SH-SY5Y (cell line): ENCODE measurements around the gene FLNB.

Experiments
- GATA2 ChIP-seq: IDR thresholded peaks from 2 replicates; pipeline ENCODE4 v1.6.1; 2011; ENCODE audit warnings: mild to moderate bottlenecking, low read depth, low read length
- GATA3 ChIP-seq: IDR thresholded peaks from 2 replicates; pipeline ENCODE4 v1.6.1; 2011; ENCODE audit warnings: low read depth, mild to moderate bottlenecking, low read length, moderate library complexity

Gene FLNB

GRCh38 chr3:57992452-57993213, 15.6 kb upstream of the FLNB start:
- TF ChIP-seq GATA2 (no peak), GATA3 (no peak)

GRCh38 chr3:57998366-57999283, 9.6 kb upstream of the FLNB start:
- TF ChIP-seq GATA2: peak; percentile 74
- TF ChIP-seq GATA3: peak; percentile 36; the same call in 1 of the 2 replicates

GRCh38 chr3:57999417-58000115, 8.7 kb upstream of the FLNB start:
- peak; percentile 29; the same call in 1 of the 2 replicates for TF ChIP-seq GATA2
- no peak for TF ChIP-seq GATA3

GRCh38 chr3:58000306-58001085, 7.7 kb upstream of the FLNB start:
- TF ChIP-seq GATA2 (no peak), GATA3 (no peak)

GRCh38 chr3:58001086-58001467, 7.1 kb upstream of the FLNB start:
- TF ChIP-seq GATA3: no peak
- TF ChIP-seq GATA2: no peak

GRCh38 chr3:58001979-58002378, 6.2 kb upstream of the FLNB start:
- TF ChIP-seq GATA3 (no peak), GATA2 (no peak)

GRCh38 chr3:58003093-58003492, 5.1 kb upstream of the FLNB start:
- no peak for TF ChIP-seq GATA3
- no peak for TF ChIP-seq GATA2

GRCh38 chr3:58004973-58005372, 3.2 kb upstream of the FLNB start:
- TF ChIP-seq GATA3: no peak
- TF ChIP-seq GATA2: no peak

- no peak for TF ChIP-seq GATA2
- TF ChIP-seq GATA3: no peak
These were observed 2.6 kb upstream of the FLNB start for GRCh38 chr3:58005669-58006068.

- no peak for TF ChIP-seq GATA2
- TF ChIP-seq GATA3: no peak
These were observed 1.6 kb upstream of the FLNB start for GRCh38 chr3:58006661-58007060.

- TF ChIP-seq GATA2: no peak
- no peak for TF ChIP-seq GATA3
These were observed 965 bp downstream of the FLNB start for GRCh38 chr3:58009026-58009748.

GRCh38 chr3:58009749-58010535, 1.7 kb downstream of the FLNB start:
- no peak for TF ChIP-seq GATA2
- TF ChIP-seq GATA3: no peak

- TF ChIP-seq GATA2 (no peak), GATA3 (no peak)
These were observed 2.3 kb downstream of the FLNB start for GRCh38 chr3:58010562-58010961.
